Ishikawa (cell line): Measurements from ENCODE around the gene TIE1.

ENCODE experiments used
- CEBPB ChIP-seq: IDR thresholded peaks from 2 replicates; pipeline ENCODE4 v1.6.1; 2012
- CREB1 ChIP-seq: IDR thresholded peaks from 2 replicates; pipeline ENCODE4 v1.6.1; 2012; ENCODE audit warnings: low read depth
- EGR1 ChIP-seq: IDR thresholded peaks from 2 replicates; pipeline ENCODE4 v1.6.1; 2012
- EP300 ChIP-seq: IDR thresholded peaks from 2 replicates; pipeline ENCODE4 v1.6.1; 2012; ENCODE audit warnings: borderline replicate concordance
- FOXM1 ChIP-seq: IDR thresholded peaks from 2 replicates; pipeline ENCODE4 v1.6.1; 2012; ENCODE audit warnings: low read depth, borderline replicate concordance
- MAX ChIP-seq: IDR thresholded peaks from 2 replicates; pipeline ENCODE4 v1.6.1; 2012
- NFIC ChIP-seq: IDR thresholded peaks from 2 replicates; pipeline ENCODE4 v1.6.1; 2012
- RAD21 ChIP-seq: IDR thresholded peaks from 2 replicates; pipeline ENCODE4 v1.6.1; 2012; ENCODE audit warnings: low read depth
- REST ChIP-seq: IDR thresholded peaks from 2 replicates; pipeline ENCODE4 v1.6.1; 2012; ENCODE audit warnings: low read depth, mild to moderate bottlenecking
- TAF1 ChIP-seq: IDR thresholded peaks from 2 replicates; pipeline ENCODE4 v1.6.1; 2012; ENCODE audit warnings: low read depth, mild to moderate bottlenecking
- TCF12 ChIP-seq: IDR thresholded peaks from 2 replicates; pipeline ENCODE4 v1.6.1; 2012; ENCODE audit warnings: low read depth
- TEAD4 ChIP-seq: IDR thresholded peaks from 2 replicates; pipeline ENCODE4 v1.6.1; 2012
- YY1 ChIP-seq: IDR thresholded peaks from 2 replicates; pipeline ENCODE4 v1.6.1; 2012; ENCODE audit warnings: low read depth
- ZBTB7A ChIP-seq: IDR thresholded peaks from 2 replicates; pipeline ENCODE4 v1.6.1; 2012; ENCODE audit warnings: low read depth
- TF ChIP-seq, protein P1 (sequence below): IDR thresholded peaks from 2 replicates; pipeline ENCODE4 v1.6.1; 2012

The TIE1 gene

DNA sequence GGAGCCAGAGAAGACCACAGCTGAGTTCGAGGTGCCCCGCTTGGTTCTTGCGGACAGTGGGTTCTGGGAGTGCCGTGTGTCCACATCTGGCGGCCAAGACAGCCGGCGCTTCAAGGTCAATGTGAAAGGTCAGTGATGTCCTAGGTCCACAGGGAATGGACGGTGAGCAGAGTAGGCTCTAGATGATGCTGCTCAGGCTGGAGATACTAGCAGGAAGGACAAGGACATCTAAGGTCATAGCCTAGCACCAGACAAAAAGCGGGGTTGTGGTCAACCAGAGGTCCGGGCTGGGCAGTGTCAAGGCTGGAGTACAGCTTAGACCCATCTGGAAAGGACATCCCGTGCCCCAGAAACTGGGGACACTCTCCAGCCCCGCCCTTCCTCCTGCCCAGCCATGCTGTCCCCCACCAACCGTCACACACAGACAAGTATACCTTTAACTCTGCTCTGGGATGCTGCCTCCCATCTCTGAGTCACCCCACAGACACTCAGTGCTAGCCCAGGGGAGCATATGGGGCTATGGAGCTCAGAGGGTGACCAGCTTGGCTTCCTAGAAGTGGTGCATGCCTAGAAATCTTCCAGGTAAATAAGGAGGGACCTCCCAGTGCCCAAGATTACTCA lies 8.7 kb downstream of the TIE1 start:
- TF ChIP-seq ZBTB7A, result no peak
- TF ChIP-seq TEAD4, result no peak
- TF ChIP-seq RAD21, result no peak
- no peak for TF ChIP-seq EGR1
- TF ChIP-seq CREB1, result no peak
- no peak for TF ChIP-seq NFIC
- TF ChIP-seq EP300, result no peak
- no peak for TF ChIP-seq TCF12
- TF ChIP-seq MAX, result no peak
- TF ChIP-seq FOXM1, result no peak
- TF ChIP-seq TAF1, result no peak
- no peak for TF ChIP-seq YY1
- no peak for TF ChIP-seq REST
- TF ChIP-seq CEBPB, result no peak
- TF ChIP-seq, protein P1, sequence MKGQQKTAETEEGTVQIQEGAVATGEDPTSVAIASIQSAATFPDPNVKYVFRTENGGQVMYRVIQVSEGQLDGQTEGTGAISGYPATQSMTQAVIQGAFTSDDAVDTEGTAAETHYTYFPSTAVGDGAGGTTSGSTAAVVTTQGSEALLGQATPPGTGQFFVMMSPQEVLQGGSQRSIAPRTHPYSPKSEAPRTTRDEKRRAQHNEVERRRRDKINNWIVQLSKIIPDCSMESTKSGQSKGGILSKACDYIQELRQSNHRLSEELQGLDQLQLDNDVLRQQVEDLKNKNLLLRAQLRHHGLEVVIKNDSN, result no peak

- TF ChIP-seq TEAD4, result no peak
- TF ChIP-seq CREB1, result no peak
- TF ChIP-seq CEBPB, result no peak
- no peak for TF ChIP-seq MAX
- TF ChIP-seq ZBTB7A, result no peak
- TF ChIP-seq EP300, result no peak
- no peak for TF ChIP-seq YY1
- TF ChIP-seq TCF12, result no peak
- TF ChIP-seq REST, result no peak
These were observed 10.7 kb downstream of the TIE1 start for GRCh38 chr1:43311521-43311920.

DNA sequence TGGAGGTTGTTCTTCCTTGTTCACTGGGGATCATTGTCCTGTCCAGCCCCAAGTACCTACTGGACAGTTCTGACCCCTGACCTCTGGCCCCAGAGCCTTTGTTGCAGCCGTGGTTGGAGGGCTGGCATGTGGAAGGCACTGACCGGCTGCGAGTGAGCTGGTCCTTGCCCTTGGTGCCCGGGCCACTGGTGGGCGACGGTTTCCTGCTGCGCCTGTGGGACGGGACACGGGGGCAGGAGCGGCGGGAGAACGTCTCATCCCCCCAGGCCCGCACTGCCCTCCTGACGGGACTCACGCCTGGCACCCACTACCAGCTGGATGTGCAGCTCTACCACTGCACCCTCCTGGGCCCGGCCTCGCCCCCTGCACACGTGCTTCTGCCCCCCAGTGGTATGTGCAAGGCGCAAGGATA lies 11.4 kb downstream of the TIE1 start:
- TF ChIP-seq, protein P1, result no peak
- no peak for TF ChIP-seq CEBPB
- TF ChIP-seq REST, result no peak
- no peak for TF ChIP-seq TAF1
- TF ChIP-seq TEAD4, result no peak
- no peak for TF ChIP-seq MAX
- no peak for TF ChIP-seq FOXM1

- TF ChIP-seq TCF12, result no peak
- TF ChIP-seq RAD21, result no peak
- no peak for TF ChIP-seq TEAD4
- TF ChIP-seq, protein P1, result no peak
- no peak for TF ChIP-seq CEBPB
- TF ChIP-seq ZBTB7A, result no peak
- TF ChIP-seq TAF1, result no peak
- TF ChIP-seq NFIC, result no peak
- no peak for TF ChIP-seq REST
- TF ChIP-seq EGR1, result no peak
- TF ChIP-seq MAX, result no peak
- no peak for TF ChIP-seq EP300
- TF ChIP-seq YY1, result no peak
- TF ChIP-seq CREB1, result no peak
- TF ChIP-seq FOXM1, result no peak
These were observed 12.1 kb downstream of the TIE1 start for GRCh38 chr1:43312663-43313515.
